Ascending aorta (tissue), 2 donors: ENCODE results near the gene MAOA. TPM values are rescaled to one million over a fixed set of nuclear protein-coding genes. Genes with fewer than 3 reads are reported as not detected.

Source experiments
- DNase-seq, 2 donors: peaks; one replicate each; pipeline ENCODE4 v3.0.0-alpha.2; 2019; ENCODE audit warnings: low spot score in 2 of 2
- H3K27ac ChIP-seq, 2 donors: fragments of 200-600 bp; sonication (generic); one replicate each; pipeline ENCODE4 v1.5.1; 2016 to 2017; ENCODE audit warnings: mild to moderate bottlenecking in 1 of 2
- H3K27me3 ChIP-seq: fragments of 200-600 bp; sonication (generic); one replicate; pipeline ENCODE4 v1.5.1; 2017
- H3K36me3 ChIP-seq, 2 donors: fragments of 200-600 bp; sonication (generic); one replicate each; pipeline ENCODE4 v1.5.1; 2016
- H3K4me1 ChIP-seq, 2 donors: fragments of 200-600 bp; sonication (generic); one replicate each; pipeline ENCODE4 v1.5.1; 2016 to 2017; ENCODE audit warnings: mild to moderate bottlenecking in 1 of 2
- H3K4me3 ChIP-seq, 2 donors: fragments of 200-600 bp; sonication (generic); one replicate each; pipeline ENCODE4 v1.5.1; 2016 to 2017; ENCODE audit warnings: mild to moderate bottlenecking in 1 of 2
- H3K9me3 ChIP-seq, 2 donors: fragments of 200-600 bp; sonication (generic); one replicate each; pipeline ENCODE4 v1.5.1; 2016
- intact Hi-C: fragments of 100-400 bp; cut with DNase I; formaldehyde crosslinking; loops from one replicate; pipeline ENCODE4 v1.15.1; 2023
- total RNA-seq: library from RNA; depleted of rRNA; stranded (reverse); fragments of >200 nt; gene quantifications from one replicate; pipeline ENCODE4 v1.1.0, GENCODE V29; 2016
- TF ChIP-seq, protein P1 (sequence below), 3 experiments: fragments of 200-600 bp in 2 of 3; fragments of 450-650 bp in 1 of 3; sonication (generic) in 2 of 3; IDR thresholded peaks; one replicate each; pipeline ENCODE4 v1.5.1; 2016 to 2019; ENCODE audit warnings: antibody characterized with exemption in 3 of 3, mild to moderate bottlenecking in 1 of 3, moderate library complexity in 1 of 3

MAOA gene
- total RNA-seq, 1 donor from 2014 or later, result 93.6 TPM

DNA sequence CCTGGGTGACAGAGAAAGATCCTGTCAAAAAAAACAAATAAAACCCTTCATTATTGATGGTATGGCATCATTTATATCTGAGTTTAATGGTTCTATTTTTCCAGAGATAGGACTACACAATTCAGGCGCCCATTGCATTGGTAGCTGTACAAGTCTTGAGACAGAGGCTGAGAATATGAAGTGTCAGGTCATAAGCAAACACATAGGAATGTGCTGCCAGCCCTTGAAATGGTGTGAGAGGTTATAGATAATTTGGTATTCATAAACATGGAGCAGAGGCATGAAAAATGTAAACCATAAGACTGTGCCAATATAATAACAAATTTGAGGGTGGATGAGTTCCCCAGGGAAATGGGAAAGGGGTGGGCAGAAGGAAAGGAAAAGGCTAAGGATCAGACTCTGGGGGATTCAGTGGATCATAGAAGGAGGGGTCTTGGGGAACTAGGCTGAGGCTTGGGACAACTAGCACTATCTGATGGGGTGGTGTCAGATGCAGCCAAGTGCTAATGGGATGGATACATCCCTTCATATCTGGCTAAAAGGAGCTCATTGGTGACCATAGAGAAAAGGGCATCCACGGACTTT is 50.8 kb downstream of the MAOA start:
- TF ChIP-seq, protein P1, sequence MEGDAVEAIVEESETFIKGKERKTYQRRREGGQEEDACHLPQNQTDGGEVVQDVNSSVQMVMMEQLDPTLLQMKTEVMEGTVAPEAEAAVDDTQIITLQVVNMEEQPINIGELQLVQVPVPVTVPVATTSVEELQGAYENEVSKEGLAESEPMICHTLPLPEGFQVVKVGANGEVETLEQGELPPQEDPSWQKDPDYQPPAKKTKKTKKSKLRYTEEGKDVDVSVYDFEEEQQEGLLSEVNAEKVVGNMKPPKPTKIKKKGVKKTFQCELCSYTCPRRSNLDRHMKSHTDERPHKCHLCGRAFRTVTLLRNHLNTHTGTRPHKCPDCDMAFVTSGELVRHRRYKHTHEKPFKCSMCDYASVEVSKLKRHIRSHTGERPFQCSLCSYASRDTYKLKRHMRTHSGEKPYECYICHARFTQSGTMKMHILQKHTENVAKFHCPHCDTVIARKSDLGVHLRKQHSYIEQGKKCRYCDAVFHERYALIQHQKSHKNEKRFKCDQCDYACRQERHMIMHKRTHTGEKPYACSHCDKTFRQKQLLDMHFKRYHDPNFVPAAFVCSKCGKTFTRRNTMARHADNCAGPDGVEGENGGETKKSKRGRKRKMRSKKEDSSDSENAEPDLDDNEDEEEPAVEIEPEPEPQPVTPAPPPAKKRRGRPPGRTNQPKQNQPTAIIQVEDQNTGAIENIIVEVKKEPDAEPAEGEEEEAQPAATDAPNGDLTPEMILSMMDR (IDR thresholded peaks at IDR 0.05), result no peak
- Histone ChIP-seq H3K4me1 (peaks cover 0 to 30% of the 10 kb centered on the region in 2 donors), H3K27ac (peak overlapping the region; percentile 38 to 65)

GRCh38 chrX:43707812-43708548 is 51.9 kb downstream of the MAOA start:
- H3K9me3 ChIP-seq, result no peaks in the 10 kb centered on the region
- peaks cover 0 to 11% of the 10 kb centered on the region in 2 donors for H3K36me3 ChIP-seq
- DNase-seq, result no peak
- no peaks in the 10 kb centered on the region for H3K27me3 ChIP-seq
- H3K27ac ChIP-seq, result peak overlapping the region; percentile 38 to 65
- intact Hi-C loops, result loop anchor here (2.0 kb wide), 1 partner anchor 53 kb away; no protein-coding TSS in a partner anchor
- no peak overlapping the region for H3K4me3 ChIP-seq
- TF ChIP-seq, protein P1 (IDR thresholded peaks at IDR 0.05), result no peak
- H3K4me1 ChIP-seq, result peaks cover 0 to 24% of the 10 kb centered on the region in 2 donors

More for the DNA sequence above, 50.8 kb downstream of the MAOA start:
- intact Hi-C loops, result no loop called here
- H3K9me3 ChIP-seq, result no peaks in the 10 kb centered on the region
- no peaks in the 10 kb centered on the region for H3K27me3 ChIP-seq
- peaks cover 0 to 2% of the 10 kb centered on the region in 2 donors for H3K36me3 ChIP-seq
- H3K4me3 ChIP-seq, result no peak overlapping the region
- DNase-seq, result no peak

DNA sequence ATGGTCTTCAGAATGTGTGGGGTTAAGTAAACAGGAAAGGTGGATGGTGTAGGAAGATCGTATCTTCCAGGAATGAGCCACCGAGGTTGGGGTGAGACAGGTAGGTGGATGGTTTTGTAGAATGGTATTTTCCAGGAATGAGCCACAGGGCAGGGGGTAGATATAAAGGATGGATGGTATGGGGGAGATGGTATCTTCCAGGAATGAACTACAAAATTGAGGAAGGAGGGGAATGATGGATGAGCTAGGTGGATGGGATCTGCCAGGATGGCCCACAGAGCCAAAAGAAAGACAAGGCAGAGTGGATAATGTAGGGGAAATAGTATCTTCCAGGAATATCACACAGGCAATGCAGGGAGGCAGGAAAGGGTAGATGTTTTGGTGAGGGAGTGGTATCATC is 60.0 kb downstream of the MAOA start:
- no peaks in the 10 kb centered on the region for H3K4me1 ChIP-seq
- no peak overlapping the region for H3K27ac ChIP-seq
- no peaks in the 10 kb centered on the region for H3K27me3 ChIP-seq
- no peak overlapping the region for H3K4me3 ChIP-seq
- no peaks in the 10 kb centered on the region for H3K9me3 ChIP-seq
- intact Hi-C loops, result no loop called here
- TF ChIP-seq, protein P1 (IDR thresholded peaks at IDR 0.05), result no peak
- DNase-seq, result no peak
- H3K36me3 ChIP-seq, result peaks cover 0 to 17% of the 10 kb centered on the region in 2 donors

- no peaks in the 10 kb centered on the region for H3K9me3 ChIP-seq
- TF ChIP-seq, protein P1 (IDR thresholded peaks at IDR 0.05), result no peak
- DNase-seq, result no peak
- intact Hi-C loops, result no loop called here
- H3K27me3 ChIP-seq, result no peaks in the 10 kb centered on the region
- peaks cover 0 to 20% of the 10 kb centered on the region in 2 donors for H3K36me3 ChIP-seq
- no peaks in the 10 kb centered on the region for H3K4me1 ChIP-seq
- no peak overlapping the region for H3K27ac ChIP-seq
- no peak overlapping the region for H3K4me3 ChIP-seq
These were observed 60.6 kb downstream of the MAOA start for GRCh38 chrX:43716696-43717095.

DNA sequence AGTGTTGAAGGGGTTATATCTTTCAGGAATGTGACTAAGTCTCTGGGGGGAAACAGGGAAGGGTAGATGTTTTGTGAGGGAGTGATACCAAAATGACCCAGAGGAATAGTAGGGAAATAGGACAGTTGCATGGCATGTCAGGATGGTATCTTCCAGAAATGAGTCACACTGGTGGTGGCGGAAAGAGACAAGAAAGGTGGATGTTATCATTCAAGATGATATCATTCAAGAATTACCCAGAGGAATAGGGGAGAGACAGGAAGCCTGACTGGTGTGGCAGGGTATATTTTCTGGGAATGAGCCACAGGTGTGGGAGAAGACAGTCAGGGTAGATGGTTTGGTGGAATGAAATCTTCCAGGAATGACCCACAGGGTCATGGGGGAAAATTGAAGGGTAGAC is 61.1 kb downstream of the MAOA start:
- no peak for DNase-seq
- no peaks in the 10 kb centered on the region for H3K9me3 ChIP-seq
- H3K27me3 ChIP-seq, result no peaks in the 10 kb centered on the region
- TF ChIP-seq, protein P1 (IDR thresholded peaks at IDR 0.05), result no peak
- peaks cover 0 to 20% of the 10 kb centered on the region in 2 donors for H3K36me3 ChIP-seq
- intact Hi-C loops, result no loop called here
- H3K27ac ChIP-seq, result no peak overlapping the region
- no peak overlapping the region for H3K4me3 ChIP-seq
- no peaks in the 10 kb centered on the region for H3K4me1 ChIP-seq
